ENCODE data around the gene RGS16.

GRCh38 chr1:182635871-182636270, 31.7 kb upstream of the RGS16 start:
- no peak for TF ChIP-seq POLR2A (IDR thresholded peaks at IDR 0.05; ENCODE audit: borderline replicate concordance, extremely low read depth, insufficient read depth, insufficient read length)
- no peak for TF ChIP-seq MAX (IDR thresholded peaks at IDR 0.05)
- TF ChIP-seq CTCF (IDR thresholded peaks at IDR 0.05 in 2 of 3, conservative IDR thresholded peaks at IDR 0.05 in 1 of 3; ENCODE audit: borderline replicate concordance in 1 of 3, insufficient read depth in 1 of 3, low read depth in 2 of 3, low read length in 2 of 3): no peak
- no peak for TF ChIP-seq FOSL1 (IDR thresholded peaks at IDR 0.05; ENCODE audit: low read depth)
- no peak for TF ChIP-seq EZH2phosphoT487 (IDR thresholded peaks at IDR 0.05; ENCODE audit: borderline replicate concordance)
- no peak for TF ChIP-seq SRF (IDR thresholded peaks at IDR 0.05; ENCODE audit: low read depth)
- TF ChIP-seq CBX3 (IDR thresholded peaks at IDR 0.05; ENCODE audit: low read depth): no peak
- TF ChIP-seq POLR2AphosphoS5 (IDR thresholded peaks at IDR 0.05; ENCODE audit: low read depth, low read length): no peak
- no peak for TF ChIP-seq RAD21 (IDR thresholded peaks at IDR 0.05; ENCODE audit: low read depth)
- no peak for TF ChIP-seq EGR1 (IDR thresholded peaks at IDR 0.05; ENCODE audit: low read depth)
- no peak for TF ChIP-seq REST (IDR thresholded peaks at IDR 0.05; ENCODE audit: low read depth)
- no peak for TF ChIP-seq ZNF274 (IDR thresholded peaks at IDR 0.05; ENCODE audit: low read depth, low read length)

All from HCT116 (cell line).